K562 (cell line): ENCODE data around the gene OR56B4. TPM values are rescaled to one million over a fixed set of nuclear protein-coding genes. Genes with fewer than 3 reads are reported as not detected.
A peak's percentile ranks its signal among the peaks of the same experiment; 100 is the strongest.
"Not testable (repeated sequence)": the region's sequence is repeated elsewhere in the genome, so short reads cannot be mapped to it uniquely, and the experiment has no call there.

Experiments
- ATAC-seq: fragments of 200-7000 bp; cut with Tn5 transposase; 3 replicates; pipeline ENCODE4 v1.9.1; 2020; ENCODE audit warnings: moderate library complexity
- Bru-seq: library from RNA; stranded (reverse); fragments of 400-500 nt; gene quantifications from one replicate; lab custom pipeline; 2021; lab: Mats Ljungman, UMichigan
- BruChase-seq, 2 experiments: library from RNA; stranded (reverse); fragments of 400-500 nt; gene quantifications; one replicate each; lab custom pipeline; 2021; lab: Mats Ljungman, UMichigan
- BruUV-seq: library from RNA; stranded (reverse); fragments of 400-500 nt; replicated peaks from 2 replicates; lab custom pipeline; 2021; lab: Mats Ljungman, UMichigan
- CTCF ChIA-PET: fragments of 300-600 bp; formaldehyde crosslinking; extraction: SDS; loops from one replicate; lab custom pipeline; 2021; ENCODE audit warnings: low intra/inter-chr PET ratio; lab: Yijun Ruan, JAX
- POLR2A ChIA-PET: fragments of 300-600, 350-650 bp; sonication (Branson Sonifier 250); formaldehyde crosslinking; extraction: SDS; loops from one replicate; lab custom pipeline; 2021; ENCODE audit warnings: antibody characterized with exemption, inconsistent platforms; lab: Yijun Ruan, JAX
- DNase-seq, 4 experiments: peaks; one replicate each; pipeline versions ENCODE4 v3.0.0 to v3.0.0-alpha.2; 2011 to 2018; ENCODE audit warnings: low spot score in 3 of 4, mixed read lengths in 3 of 4; ENCODE audit errors: extremely low read depth in 1 of 4
- FAIRE-seq: peaks from 2 replicates; lab custom pipeline; 2011; peaks lifted over from hg19 to GRCh38; lab: Jason Lieb, UNC
- H2AFZ ChIP-seq: 2 replicates; pipeline ENCODE4 v1.6.0; 2011; ENCODE audit warnings: low read depth, low read length, control low read depth, inconsistent platforms
- H3K27ac ChIP-seq: fragments of 200-600 bp; 3 replicates; pipeline ENCODE4 v1.8.0; 2011; ENCODE audit warnings: low read depth, mild to moderate bottlenecking, control low read depth, inconsistent platforms, low read length, moderate library complexity, mixed read lengths; ENCODE audit errors: extremely low read depth
- H3K27me3 ChIP-seq, 2 experiments: fragments of 300-600 bp in 1 of 2; 2 replicates in 1 of 2; 3 replicates in 1 of 2; pipeline versions ENCODE4 v1.6.0 to v1.8.0; 2011; ENCODE audit warnings: inconsistent platforms in 2 of 2, low read length in 2 of 2, mild to moderate bottlenecking in 1 of 2, mixed read lengths in 1 of 2, moderate library complexity in 1 of 2; ENCODE audit not compliant: control insufficient read depth in 2 of 2, insufficient read depth in 2 of 2
- H3K36me3 ChIP-seq: fragments of 300-600 bp; 3 replicates; pipeline ENCODE4 v1.8.0; 2011; ENCODE audit warnings: mild to moderate bottlenecking, low read length, inconsistent platforms; ENCODE audit not compliant: control insufficient read depth, insufficient read depth
- H3K4me1 ChIP-seq, 2 experiments: fragments of 200-600 bp in 1 of 2; replicated peaks in 1 of 2; 2 replicates in 1 of 2; 3 replicates in 1 of 2; pipeline versions ENCODE4 v1.5.1 to v1.8.0; 2011; ENCODE audit warnings: inconsistent platforms in 2 of 2, low read length in 2 of 2, mild to moderate bottlenecking in 1 of 2, mixed read lengths in 1 of 2, moderate library complexity in 1 of 2; ENCODE audit not compliant: control insufficient read depth in 2 of 2, insufficient read depth in 2 of 2
- H3K4me2 ChIP-seq: 2 replicates; pipeline ENCODE4 v1.6.1; 2011; ENCODE audit warnings: low read length, control low read depth, inconsistent platforms, mixed read lengths; ENCODE audit not compliant: insufficient read depth
- H3K4me3 ChIP-seq: fragments of 200-600 bp; sonication (generic), shearing (Covaris generic); 2 replicates; pipeline ENCODE4 v1.5.1; 2016; ENCODE audit warnings: control low read depth, inconsistent platforms
- H3K79me2 ChIP-seq: fragments of 200-600 bp; 3 replicates; pipeline ENCODE4 v1.8.0; 2011; ENCODE audit warnings: low read length, inconsistent platforms; ENCODE audit not compliant: control insufficient read depth, insufficient read depth
- H3K9ac ChIP-seq, 2 experiments: 2 replicates each; pipeline versions ENCODE4 v1.6.0 to v1.6.1; 2011; ENCODE audit warnings: low read depth in 2 of 2, low read length in 2 of 2, control low read depth in 1 of 2, inconsistent platforms in 1 of 2, mild to moderate bottlenecking in 1 of 2, mixed read lengths in 1 of 2; ENCODE audit not compliant: insufficient read depth in 1 of 2
- H3K9me1 ChIP-seq: one replicate; pipeline ENCODE4 v1.6.0; 2011; ENCODE audit warnings: inconsistent platforms, mild to moderate bottlenecking, low read length, moderate library complexity; ENCODE audit not compliant: control insufficient read depth, insufficient read depth
- H3K9me3 ChIP-seq: replicated peaks from 2 replicates; pipeline ENCODE4 v1.5.1; 2011; ENCODE audit warnings: low read depth, low read length, inconsistent platforms; ENCODE audit not compliant: control insufficient read depth, insufficient read depth
- H4K20me1 ChIP-seq: replicated peaks from 2 replicates; pipeline ENCODE4 v1.6.1; 2011; ENCODE audit warnings: low read length, inconsistent platforms, mixed read lengths; ENCODE audit not compliant: control insufficient read depth, insufficient read depth
- RBFOX2 ChIP-seq: fragments of 200-400 bp; formaldehyde crosslinking; IDR thresholded peaks from 2 replicates; pipeline ENCODE4 v1.6.1; 2017; ENCODE audit warnings: low read depth, mild to moderate bottlenecking, low read length, moderate library complexity
- ZNF316 ChIP-seq: fragments of 450-650 bp; IDR thresholded peaks from 2 replicates; pipeline ENCODE4 v1.6.1; 2016
- WGBS: fragments of 100-300 bp; shearing (Covaris generic); methylation state at CpG from one replicate; pipeline ENCODE4 v1.1.6; 2016; ENCODE audit warnings: low coverage, mixed read lengths; ENCODE audit not compliant: insufficient coverage; ENCODE audit errors: missing lambda C conversion rate; 5-methylcytosine and 5-hydroxymethylcytosine counted together
- in situ Hi-C: fragments of 300-500 bp; cut with MboI; formaldehyde crosslinking; loops from 4 replicates; pipeline ENCODE4 v1.15.0; 2018; ENCODE audit warnings: inconsistent platforms, mixed read lengths
- intact Hi-C: fragments of 100-400 bp; cut with micrococcal nuclease; formaldehyde crosslinking; loops from 2 replicates; pipeline ENCODE4 v1.14.2; 2022
- long read RNA-seq, 3 experiments: library from polyadenylated mRNA in 2 of 3; library from RNA in 1 of 3; unstranded in 2 of 3; stranded (forward) in 1 of 3; transcript quantifications; one replicate each; pipeline ENCODE4 v2.0.0, GENCODE V29; 2019 to 2022
- polyA minus RNA-seq, 3 experiments: library from RNA; depleted of rRNA, polyadenylated mRNA; stranded (reverse); fragments of >200 nt; gene quantifications; 2 replicates each; pipeline ENCODE4 v1.2.3, GENCODE V29; 2011
- polyA plus RNA-seq, 8 experiments: library from polyadenylated mRNA; depleted of rRNA in 4 of 8; stranded (reverse) in 5 of 8; unstranded in 3 of 8; fragments of >200 nt; fragmentation: Nextera tagmentation in 2 of 8; fragmentation: Illumina TruSeq in 1 of 8; extraction: Ambion mirVana in 2 of 8; extraction: Trizol in 1 of 8; gene quantifications; 2 replicates each; pipeline versions ENCODE4 v1.2.1 to v1.2.3, GENCODE V29; 2011 to 2014; ENCODE audit warnings: inconsistent platforms in 1 of 8, missing spikeins in 1 of 8
- total RNA-seq, 7 experiments: library from RNA; depleted of rRNA in 6 of 7; stranded (reverse); fragments of >200 nt in 6 of 7; fragmentation: Illumina TruSeq in 2 of 7; extraction: Trizol in 2 of 7; gene quantifications; 2 replicates each; pipeline versions ENCODE4 v1.2.1 to v1.2.3, GENCODE V29; 2011 to 2021; ENCODE audit warnings: low replicate concordance in 1 of 7

OR56B4 gene
- total RNA-seq (2011; cell fraction: chromatin; rRNA removed; ENCODE audit: low replicate concordance), result not detected in 2 replicates
- total RNA-seq (2011; cell fraction: nucleolus; rRNA removed), result not detected in 2 replicates
- total RNA-seq (2011; cell fraction: nucleoplasm; rRNA removed), result not detected in 2 replicates
- not detected in 2 replicates for total RNA-seq (2014; rRNA removed)
- total RNA-seq (2014; rRNA removed; fragmentation: Illumina TruSeq; extraction: Trizol), result not detected in 2 replicates
- not detected in 2 replicates for total RNA-seq (2015; rRNA removed; fragmentation: Illumina TruSeq; extraction: Trizol)
- not detected in 2 replicates for total RNA-seq (2021)
- polyA plus RNA-seq (2011; rRNA removed), result not detected in 2 replicates
- polyA plus RNA-seq (2011; cell fraction: cytosol; rRNA removed), result not detected in 2 replicates
- polyA plus RNA-seq (2011; cell fraction: nucleus; rRNA removed), result not detected in 2 replicates
- 0.09 TPM in 1 of 2 replicates, not detected in the other for polyA plus RNA-seq (2012)
- not detected in 2 replicates for polyA plus RNA-seq (2014; fragmentation: Illumina TruSeq; extraction: Trizol)
- under 1 TPM in 1 of 2 experiments, not detected in 1; 0.07 TPM for polyA plus RNA-seq (2014; fragmentation: Nextera tagmentation; extraction: Ambion mirVana)
- polyA plus RNA-seq (2014; rRNA removed), result not detected in 2 replicates
- polyA minus RNA-seq (2011; rRNA and poly(A)+ RNA removed), result not detected in 2 replicates
- polyA minus RNA-seq (2011; cell fraction: cytosol; rRNA and poly(A)+ RNA removed), result not detected in 2 replicates
- polyA minus RNA-seq (2011; cell fraction: nucleus; rRNA and poly(A)+ RNA removed), result not detected in 2 replicates
- not detected for Bru-seq, nascent RNA
- BruChase-seq, experiment 1, labeled RNA remaining after a 2-hour chase, result not detected
- not detected for BruChase-seq, experiment 2, labeled RNA remaining after a 6-hour chase
- long read RNA-seq, experiment 1, result 0 reads
- long read RNA-seq, experiment 2, result 0 reads
- long read RNA-seq, experiment 3, result 0 reads

- H3K9me3 ChIP-seq, H3K9ac ChIP-seq, H3K9me1 ChIP-seq, FAIRE-seq, H3K27me3 ChIP-seq, intact Hi-C loops, H2AFZ ChIP-seq, CTCF ChIA-PET, H3K36me3 ChIP-seq, H3K27ac ChIP-seq, H3K4me2 ChIP-seq, in situ Hi-C loops, H3K4me3 ChIP-seq, POLR2A ChIA-PET, ATAC-seq, BruUV-seq, H4K20me1 ChIP-seq, H3K4me1 ChIP-seq, H3K79me2 ChIP-seq, DNase-seq: not testable (repeated sequence)
- 0% methylated on average over 6 of the region's 6 CpGs for WGBS
These were observed at the start of gene OR56B4 for GRCh38 chr11:6107384-6107783. Gene OR56B4, plus strand, starts transcription at chr11:6107684. Its CDS starts 95 bp downstream, at chr11:6107779.

DNA sequence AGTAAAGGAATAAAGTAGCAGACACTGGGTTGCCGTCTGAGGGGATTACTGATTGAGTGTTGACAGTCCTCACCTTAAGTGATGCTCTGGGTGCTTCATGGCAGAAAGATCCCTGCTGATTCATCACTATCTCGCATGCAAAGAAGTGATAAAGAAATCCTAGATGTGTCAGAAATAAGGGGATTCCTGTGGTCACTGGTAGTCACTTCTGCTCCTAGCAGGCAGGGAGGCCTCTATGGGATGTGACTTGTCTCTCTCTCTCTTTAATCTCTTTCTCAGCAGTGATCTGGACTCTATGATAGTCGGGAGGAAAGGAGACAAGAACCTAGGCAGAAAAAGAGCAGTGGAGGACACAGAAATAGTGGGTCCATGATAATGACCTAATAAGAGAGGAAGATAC is 46.0 kb upstream of the OR56B4 start:
- no peak overlapping the region for H3K4me3 ChIP-seq
- no peak overlapping the region for H3K9ac ChIP-seq
- no peak overlapping the region for H3K27ac ChIP-seq
- FAIRE-seq, result no peak
- ChIA-PET CTCF (no interaction called here), POLR2A (no interaction called here)
- H3K27me3 ChIP-seq, result peaks cover 0 to 9% of the 10 kb centered on the region in 2 experiments; a peak in 2 of 5 replicates
- H3K9me3 ChIP-seq, result no peaks in the 10 kb centered on the region
- H3K4me2 ChIP-seq, result no peak overlapping the region
- no peak overlapping the region for H2AFZ ChIP-seq
- intact Hi-C loops, result no loop called here
- in situ Hi-C loops, result no loop called here
- BruUV-seq, result no TSS peak
- 0 out of 2 replicates have a peak, but pooled peaks cover 4% of the 10 kb centered on the region for H4K20me1 ChIP-seq
- DNase-seq, result no peak
- WGBS, result 0% methylated on average over 3 of the region's 3 CpGs
- no peaks in the 10 kb centered on the region for H3K4me1 ChIP-seq
- ATAC-seq, result no peak
- no peaks in the 10 kb centered on the region for H3K36me3 ChIP-seq
- TF ChIP-seq RBFOX2 (no peak), ZNF316 (0 out of 2 replicates have a peak, but pooled peaks have one; percentile 9)
- H3K79me2 ChIP-seq, result no peaks in the 10 kb centered on the region
- H3K9me1 ChIP-seq, result no peaks in the 10 kb centered on the region
